SK-N-SH (cell line): ENCODE results near the gene CDH13. TPM values are rescaled to one million over a fixed set of nuclear protein-coding genes. Genes with fewer than 3 reads are reported as not detected.

Experiments used
- CTCF ChIA-PET: fragments of 300-600, 350-600 bp; formaldehyde crosslinking; extraction: SDS; loops from one replicate; lab custom pipeline; 2021; lab: Yijun Ruan, JAX
- POLR2A ChIA-PET: fragments of 350-600 bp; sonication (Branson Sonifier 250); formaldehyde crosslinking; extraction: SDS; loops from one replicate; lab custom pipeline; 2020; ENCODE audit warnings: antibody characterized with exemption, inconsistent platforms; lab: Yijun Ruan, JAX
- DNase-seq: peaks from one replicate; pipeline ENCODE4 v3.0.0; 2012
- H2AFZ ChIP-seq: fragments of 200-600 bp; sonication (generic); 2 replicates; pipeline ENCODE4 v1.8.1; 2016; ENCODE audit warnings: antibody characterized with exemption, mild to moderate bottlenecking, low read depth
- H3F3A ChIP-seq: fragments of 200-600 bp; sonication (generic); replicated peaks from 2 replicates; pipeline ENCODE3; 2016; ENCODE audit warnings: antibody characterized with exemption, mild to moderate bottlenecking; ENCODE audit not compliant: insufficient read depth
- H3K27ac ChIP-seq, 2 experiments: fragments of 200-500 bp in 1 of 2; fragments of 200-600 bp in 1 of 2; sonication (Bioruptor generic) in 1 of 2; sonication (generic), shearing (Covaris generic) in 1 of 2; 2 replicates each; pipeline versions ENCODE4 v1.5.1 to v1.6.1; 2014 to 2016; ENCODE audit warnings: low read depth in 2 of 2, inconsistent platforms in 1 of 2, low read length in 1 of 2, mild to moderate bottlenecking in 1 of 2, mixed read lengths in 1 of 2
- H3K27me3 ChIP-seq: fragments of 200-600 bp; sonication (generic), shearing (Covaris generic); 2 replicates; pipeline ENCODE4 v1.6.1; 2016; ENCODE audit warnings: mixed run types; ENCODE audit not compliant: insufficient read depth
- H3K36me3 ChIP-seq, 2 experiments: fragments of 200-500 bp in 1 of 2; fragments of 200-600 bp in 1 of 2; sonication (Bioruptor generic) in 1 of 2; sonication (generic) in 1 of 2; replicated peaks in 1 of 2; 2 replicates each; pipeline versions ENCODE3 to v1.5.1; 2014 to 2016; ENCODE audit warnings: low read length in 1 of 2, mild to moderate bottlenecking in 1 of 2; ENCODE audit not compliant: insufficient read depth in 2 of 2, control insufficient read depth in 1 of 2
- H3K4me1 ChIP-seq, 2 experiments: fragments of 200-500 bp in 1 of 2; fragments of 200-600 bp in 1 of 2; sonication (Bioruptor generic) in 1 of 2; sonication (generic), shearing (Covaris generic) in 1 of 2; 2 replicates each; pipeline versions ENCODE4 v1.5.1 to v1.6.1; 2014 to 2016; ENCODE audit warnings: low read depth in 1 of 2, low read length in 1 of 2, mixed run types in 1 of 2; ENCODE audit not compliant: insufficient read depth in 2 of 2, control insufficient read depth in 1 of 2
- H3K4me2 ChIP-seq: fragments of 200-600 bp; sonication (generic), shearing (Covaris generic); 2 replicates; pipeline ENCODE4 v1.6.1; 2017; ENCODE audit warnings: mixed run types
- H3K4me3 ChIP-seq, 2 experiments: fragments of 200-500 bp in 1 of 2; fragments of 200-600 bp in 1 of 2; sonication (Bioruptor generic) in 1 of 2; sonication (generic), shearing (Covaris generic) in 1 of 2; 2 replicates each; pipeline versions ENCODE4 v1.5.1 to v1.8.1; 2014 to 2016; ENCODE audit warnings: low read depth in 2 of 2, inconsistent platforms in 1 of 2, low read length in 1 of 2, mild to moderate bottlenecking in 1 of 2, mixed read lengths in 1 of 2, moderate library complexity in 1 of 2
- H3K79me2 ChIP-seq: fragments of 200-600 bp; sonication (generic); 2 replicates; pipeline ENCODE4 v1.8.1; 2017; ENCODE audit warnings: mild to moderate bottlenecking; ENCODE audit not compliant: insufficient read depth
- H3K9ac ChIP-seq: fragments of 200-600 bp; sonication (generic); 2 replicates; pipeline ENCODE4 v1.6.1; 2017; ENCODE audit warnings: mixed run types
- H3K9me2 ChIP-seq: fragments of 200-600 bp; sonication (generic); 2 replicates; pipeline ENCODE4 v1.6.1; 2017; ENCODE audit warnings: mixed run types
- H3K9me3 ChIP-seq: fragments of 200-600 bp; sonication (generic); 2 replicates; pipeline ENCODE4 v1.6.1; 2017; ENCODE audit warnings: mixed run types, mild to moderate bottlenecking, moderate library complexity
- H4K20me1 ChIP-seq: fragments of 200-600 bp; sonication (generic); 2 replicates; pipeline ENCODE4 v1.6.1; 2017; ENCODE audit warnings: mild to moderate bottlenecking, mixed run types; ENCODE audit not compliant: insufficient read depth
- ELF1 ChIP-seq: IDR thresholded peaks from 2 replicates; pipeline ENCODE4 v1.4.0; 2012
- EP300 ChIP-seq, 2 experiments: IDR thresholded peaks; 2 replicates each; pipeline versions ENCODE4 v1.4.0 to v1.6.1; 2012; ENCODE audit warnings: borderline replicate concordance in 1 of 2, low read depth in 1 of 2, low read length in 1 of 2
- FOXM1 ChIP-seq: IDR thresholded peaks from 2 replicates; pipeline ENCODE4 v1.4.0; 2012; ENCODE audit warnings: low read depth, mild to moderate bottlenecking
- GABPA ChIP-seq: IDR thresholded peaks from 2 replicates; pipeline ENCODE4 v1.4.0; 2012; ENCODE audit warnings: low read depth, mild to moderate bottlenecking
- RAD21 ChIP-seq: IDR thresholded peaks from 2 replicates; pipeline ENCODE4 v1.6.1; 2012; ENCODE audit warnings: mild to moderate bottlenecking, low read length
- SIN3A ChIP-seq: IDR thresholded peaks from 2 replicates; pipeline ENCODE4 v1.6.1; 2012; ENCODE audit warnings: low read depth, mild to moderate bottlenecking, low read length, moderate library complexity, borderline replicate concordance
- WGBS: methylation state at CpG from one replicate; pipeline ENCODE4 v1.1.6; 2017; ENCODE audit warnings: low lambda C conversion rate; 5-methylcytosine and 5-hydroxymethylcytosine counted together
- polyA plus RNA-seq, 3 experiments: library from polyadenylated mRNA; depleted of rRNA; stranded (reverse); fragments of >200 nt; gene quantifications; 2 replicates each; pipeline ENCODE4 v1.2.3, GENCODE V29; 2012
- TF ChIP-seq, protein P1 (sequence below): IDR thresholded peaks from 2 replicates; pipeline ENCODE4 v1.4.0; 2012; ENCODE audit warnings: low read depth, borderline replicate concordance
- TF ChIP-seq, protein P2 (sequence below): IDR thresholded peaks from 2 replicates; pipeline ENCODE4 v1.4.0; 2012; ENCODE audit warnings: low read depth

Gene CDH13
- polyA plus RNA-seq, 1 of the 3 experiments (the other 2 are of a cell fraction): 93.0 TPM

DNA sequence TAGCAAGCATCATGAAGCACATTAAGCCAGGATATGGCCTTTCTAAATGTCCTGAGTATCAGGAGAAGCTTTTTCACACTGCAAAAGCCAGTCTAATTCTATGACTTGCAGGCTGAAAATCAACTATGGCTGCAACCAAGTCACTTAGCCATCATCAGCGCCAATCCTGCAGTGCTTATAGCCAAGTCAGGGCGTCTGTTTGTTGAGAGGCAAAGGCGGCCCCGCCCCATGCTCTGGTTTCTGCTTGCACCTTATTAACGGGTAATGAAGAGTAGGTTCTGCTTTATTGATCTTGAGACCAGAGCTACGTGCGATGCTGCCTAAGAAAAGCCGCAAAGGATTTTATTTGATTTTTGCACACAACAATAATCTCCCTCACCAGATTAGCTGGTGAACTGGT is 88.4 kb downstream of the CDH13 start:
- H3K27me3 ChIP-seq: no peaks in the 10 kb centered on the region
- H4K20me1 ChIP-seq: no peaks in the 10 kb centered on the region
- no peak overlapping the region for H3K9ac ChIP-seq
- WGBS: 59% methylated on average over 8 of the region's 8 CpGs
- no peak overlapping the region for H3K4me2 ChIP-seq
- no peaks in the 10 kb centered on the region for H3K4me1 ChIP-seq
- H3K36me3 ChIP-seq: no peaks in the 10 kb centered on the region
- H3K9me2 ChIP-seq: no peaks in the 10 kb centered on the region
- ChIA-PET POLR2A (no interaction called here), CTCF (no interaction called here)
- no peaks in the 10 kb centered on the region for H3K9me3 ChIP-seq
- no peak overlapping the region for H2AFZ ChIP-seq
- DNase-seq: no peak
- TF ChIP-seq, protein P1, sequence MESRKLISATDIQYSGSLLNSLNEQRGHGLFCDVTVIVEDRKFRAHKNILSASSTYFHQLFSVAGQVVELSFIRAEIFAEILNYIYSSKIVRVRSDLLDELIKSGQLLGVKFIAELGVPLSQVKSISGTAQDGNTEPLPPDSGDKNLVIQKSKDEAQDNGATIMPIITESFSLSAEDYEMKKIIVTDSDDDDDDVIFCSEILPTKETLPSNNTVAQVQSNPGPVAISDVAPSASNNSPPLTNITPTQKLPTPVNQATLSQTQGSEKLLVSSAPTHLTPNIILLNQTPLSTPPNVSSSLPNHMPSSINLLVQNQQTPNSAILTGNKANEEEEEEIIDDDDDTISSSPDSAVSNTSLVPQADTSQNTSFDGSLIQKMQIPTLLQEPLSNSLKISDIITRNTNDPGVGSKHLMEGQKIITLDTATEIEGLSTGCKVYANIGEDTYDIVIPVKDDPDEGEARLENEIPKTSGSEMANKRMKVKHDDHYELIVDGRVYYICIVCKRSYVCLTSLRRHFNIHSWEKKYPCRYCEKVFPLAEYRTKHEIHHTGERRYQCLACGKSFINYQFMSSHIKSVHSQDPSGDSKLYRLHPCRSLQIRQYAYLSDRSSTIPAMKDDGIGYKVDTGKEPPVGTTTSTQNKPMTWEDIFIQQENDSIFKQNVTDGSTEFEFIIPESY: no peak
- no peaks in the 10 kb centered on the region for H3K79me2 ChIP-seq
- no peak overlapping the region for H3K27ac ChIP-seq
- no peaks in the 10 kb centered on the region for H3F3A ChIP-seq
- no peak overlapping the region for H3K4me3 ChIP-seq

DNA sequence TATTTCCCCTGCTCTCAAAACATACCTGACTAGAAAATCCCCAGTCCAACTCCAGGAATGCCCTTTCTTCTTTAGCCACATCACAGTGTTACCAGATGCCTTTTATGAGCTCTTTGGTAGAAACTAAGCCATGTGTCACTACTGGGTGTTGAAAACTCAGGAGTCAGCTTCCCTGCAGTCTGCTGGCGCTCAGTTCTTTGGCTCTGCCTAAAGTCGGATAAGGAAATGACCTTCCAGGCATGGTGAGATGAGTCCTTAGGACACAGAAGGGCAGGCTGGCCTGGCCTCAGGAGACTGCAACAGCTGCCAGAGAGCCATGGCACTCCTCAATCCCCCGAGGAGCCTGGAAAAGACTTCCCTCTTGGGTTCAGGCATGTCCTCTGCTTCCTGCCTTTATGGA is 89.1 kb downstream of the CDH13 start:
- H3F3A ChIP-seq: no peaks in the 10 kb centered on the region
- no peak overlapping the region for H2AFZ ChIP-seq
- no peak overlapping the region for H3K27ac ChIP-seq
- no peak overlapping the region for H3K4me3 ChIP-seq
- H4K20me1 ChIP-seq: no peaks in the 10 kb centered on the region
- H3K36me3 ChIP-seq: no peaks in the 10 kb centered on the region
- WGBS: 26% methylated on average over 3 of the region's 3 CpGs
- no peaks in the 10 kb centered on the region for H3K9me3 ChIP-seq
- H3K4me1 ChIP-seq: no peaks in the 10 kb centered on the region
- H3K9ac ChIP-seq: no peak overlapping the region
- H3K9me2 ChIP-seq: no peaks in the 10 kb centered on the region
- TF ChIP-seq FOXM1 (no peak), ELF1 (no peak), RAD21 (no peak)
- ChIA-PET POLR2A (no interaction called here), CTCF (no interaction called here)
- no peaks in the 10 kb centered on the region for H3K79me2 ChIP-seq
- no peaks in the 10 kb centered on the region for H3K27me3 ChIP-seq
- DNase-seq: no peak
- no peak overlapping the region for H3K4me2 ChIP-seq

DNA sequence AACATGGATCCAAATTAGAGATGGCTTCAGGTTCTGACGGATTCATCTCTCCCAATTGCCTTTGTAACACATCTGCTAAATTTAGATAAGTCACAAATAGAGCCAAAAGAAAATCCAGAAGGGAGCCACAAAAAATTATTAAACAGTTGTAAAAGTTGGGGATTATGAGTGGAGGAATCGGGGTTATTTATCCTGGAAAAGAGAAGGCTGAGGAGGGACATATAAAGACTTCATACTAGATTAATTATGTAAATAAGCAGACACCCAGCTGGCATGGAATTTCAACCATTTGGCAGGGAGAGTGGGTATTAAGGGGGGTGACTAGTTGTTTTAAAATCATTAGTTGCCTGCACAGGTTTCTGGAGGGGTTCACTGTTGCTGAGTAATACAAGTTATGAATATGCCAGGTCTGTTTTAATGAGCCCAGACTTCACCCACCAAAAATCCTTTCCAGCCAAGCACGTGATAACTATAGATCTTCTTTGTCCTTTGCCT is 89.6 kb downstream of the CDH13 start:
- Histone ChIP-seq H3F3A (no peaks in the 10 kb centered on the region), H4K20me1 (no peaks in the 10 kb centered on the region), H3K4me2 (no peak overlapping the region), H3K4me1 (no peaks in the 10 kb centered on the region), H3K27ac (no peak overlapping the region), H3K27me3 (no peaks in the 10 kb centered on the region), H3K9ac (no peak overlapping the region), H3K9me3 (no peaks in the 10 kb centered on the region), H3K4me3 (no peak overlapping the region), H3K79me2 (no peaks in the 10 kb centered on the region), H3K9me2 (no peaks in the 10 kb centered on the region), H2AFZ (no peak overlapping the region), H3K36me3 (no peaks in the 10 kb centered on the region)
- no peak for DNase-seq
- 48% methylated on average over 3 of the region's 3 CpGs for WGBS
- ChIA-PET CTCF (no interaction called here), POLR2A (no interaction called here)
- TF ChIP-seq, protein P2, sequence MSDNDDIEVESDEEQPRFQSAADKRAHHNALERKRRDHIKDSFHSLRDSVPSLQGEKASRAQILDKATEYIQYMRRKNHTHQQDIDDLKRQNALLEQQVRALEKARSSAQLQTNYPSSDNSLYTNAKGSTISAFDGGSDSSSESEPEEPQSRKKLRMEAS: no peak
- no peak for TF ChIP-seq EP300 (IDR thresholded peaks at IDR 0.05; ENCODE audit: borderline replicate concordance in 1 of 2, low read depth in 1 of 2, low read length in 1 of 2)
- TF ChIP-seq SIN3A: no peak
- no peak for TF ChIP-seq GABPA
